ENCODE data around the gene TSSK6.

The TSSK6 gene

DNA sequence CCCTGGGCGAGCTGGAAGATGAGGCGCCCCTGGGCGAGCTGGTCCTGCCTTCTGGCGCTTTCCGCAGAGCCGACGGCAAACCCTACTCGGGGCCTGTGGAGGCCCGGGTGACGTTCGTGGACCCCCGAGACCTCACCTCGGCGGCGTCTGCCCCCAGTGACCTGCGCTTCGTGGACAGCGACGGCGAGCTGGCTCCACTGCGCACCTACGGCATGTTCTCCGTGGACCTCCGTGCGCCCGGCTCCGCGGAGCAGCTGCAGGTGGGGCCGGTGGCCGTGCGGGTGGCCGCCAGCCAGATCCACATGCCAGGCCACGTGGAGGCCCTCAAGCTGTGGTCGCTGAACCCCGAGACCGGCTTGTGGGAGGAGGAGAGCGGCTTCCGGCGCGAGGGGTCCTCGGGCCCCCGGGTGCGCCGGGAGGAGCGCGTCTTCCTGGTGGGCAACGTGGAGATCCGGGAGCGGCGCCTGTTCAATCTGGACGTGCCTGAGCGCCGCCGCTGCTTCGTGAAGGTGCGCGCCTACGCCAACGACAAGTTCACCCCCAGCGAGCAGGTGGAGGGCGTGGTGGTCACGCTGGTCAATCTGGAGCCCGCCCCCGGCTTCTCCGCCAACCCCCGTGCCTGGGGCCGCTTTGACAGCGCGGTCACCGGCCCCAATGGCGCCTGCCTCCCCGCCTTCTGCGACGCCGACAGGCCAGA is 29.1 kb upstream of the TSSK6 start:
- DNase-seq = no peak

DNA sequence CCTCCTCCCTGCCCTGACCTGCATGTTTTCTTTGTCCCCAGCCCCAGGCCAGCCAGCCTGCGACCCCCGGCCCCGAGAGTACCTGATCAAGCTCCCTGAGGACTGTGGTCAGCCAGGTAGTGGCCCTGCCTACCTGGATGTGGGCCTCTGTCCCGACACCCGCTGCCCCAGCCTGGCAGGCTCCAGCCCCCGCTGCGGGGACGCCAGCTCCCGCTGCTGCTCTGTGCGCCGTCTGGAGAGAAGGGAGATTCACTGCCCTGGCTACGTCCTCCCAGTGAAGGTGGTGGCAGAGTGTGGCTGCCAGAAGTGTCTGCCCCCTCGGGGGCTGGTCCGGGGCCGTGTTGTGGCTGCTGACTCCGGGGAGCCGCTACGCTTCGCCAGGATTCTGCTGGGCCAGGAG is 28.3 kb upstream of the TSSK6 start:
- DNase-seq = no peak

DNA sequence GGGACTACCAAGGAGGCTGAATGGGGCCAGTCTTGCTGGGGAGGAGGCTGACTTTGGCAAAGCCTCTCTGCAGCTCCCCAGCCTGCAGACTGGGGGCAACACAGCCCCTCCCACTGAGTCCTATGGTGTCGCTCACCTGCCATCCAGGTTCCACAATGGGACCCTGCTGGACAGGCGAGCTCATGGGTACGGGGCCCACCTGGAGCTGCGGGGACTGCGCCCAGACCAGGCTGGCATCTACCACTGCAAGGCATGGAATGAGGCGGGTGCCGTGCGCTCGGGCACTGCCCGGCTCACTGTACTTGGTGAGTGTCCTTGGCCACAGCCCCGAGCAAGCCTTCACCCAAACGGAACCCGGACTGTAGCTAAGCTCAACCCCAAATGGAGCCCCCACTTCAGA is 27.8 kb upstream of the TSSK6 start:
- DNase-seq = no peak

DNA sequence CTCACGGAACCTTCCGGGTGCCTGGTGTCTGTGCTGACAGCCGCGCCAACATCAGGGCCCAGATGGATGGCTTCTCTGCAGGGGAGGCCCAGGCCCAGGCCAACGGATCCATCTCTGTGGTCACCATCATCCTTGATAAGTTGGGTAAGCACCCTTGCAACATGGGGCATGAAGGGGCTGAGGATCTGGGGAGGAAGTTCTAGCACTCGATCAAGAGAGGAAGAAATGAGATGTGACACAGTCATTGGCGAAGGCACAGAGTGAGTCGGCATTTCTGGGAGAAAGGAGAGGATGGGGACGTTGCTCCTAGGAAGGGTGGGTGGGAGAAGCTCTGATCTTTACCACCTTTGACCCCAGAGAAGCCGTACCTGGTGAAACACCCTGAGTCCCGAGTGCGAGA is 27.2 kb upstream of the TSSK6 start:
- no peak for DNase-seq

DNA sequence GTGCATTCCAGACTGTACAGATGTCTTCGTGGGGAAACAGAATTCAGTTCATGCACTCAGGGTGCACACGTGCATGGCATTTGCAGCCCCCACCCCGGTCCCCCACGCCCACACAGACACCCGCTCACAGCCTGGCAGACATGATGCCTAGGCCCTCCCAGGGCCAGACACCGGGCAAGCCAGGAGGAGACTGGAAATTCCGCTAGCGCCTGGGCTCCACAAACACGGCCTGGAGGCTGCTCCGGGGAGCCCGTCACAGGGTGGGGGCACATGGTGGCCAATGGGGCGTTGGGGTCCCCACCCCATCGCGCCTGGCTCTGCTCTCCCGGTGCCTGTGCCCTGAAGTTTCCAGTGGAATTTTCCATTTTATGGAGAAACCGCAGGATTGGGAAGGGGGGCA is 26.3 kb upstream of the TSSK6 start:
- no peak for DNase-seq

DNA sequence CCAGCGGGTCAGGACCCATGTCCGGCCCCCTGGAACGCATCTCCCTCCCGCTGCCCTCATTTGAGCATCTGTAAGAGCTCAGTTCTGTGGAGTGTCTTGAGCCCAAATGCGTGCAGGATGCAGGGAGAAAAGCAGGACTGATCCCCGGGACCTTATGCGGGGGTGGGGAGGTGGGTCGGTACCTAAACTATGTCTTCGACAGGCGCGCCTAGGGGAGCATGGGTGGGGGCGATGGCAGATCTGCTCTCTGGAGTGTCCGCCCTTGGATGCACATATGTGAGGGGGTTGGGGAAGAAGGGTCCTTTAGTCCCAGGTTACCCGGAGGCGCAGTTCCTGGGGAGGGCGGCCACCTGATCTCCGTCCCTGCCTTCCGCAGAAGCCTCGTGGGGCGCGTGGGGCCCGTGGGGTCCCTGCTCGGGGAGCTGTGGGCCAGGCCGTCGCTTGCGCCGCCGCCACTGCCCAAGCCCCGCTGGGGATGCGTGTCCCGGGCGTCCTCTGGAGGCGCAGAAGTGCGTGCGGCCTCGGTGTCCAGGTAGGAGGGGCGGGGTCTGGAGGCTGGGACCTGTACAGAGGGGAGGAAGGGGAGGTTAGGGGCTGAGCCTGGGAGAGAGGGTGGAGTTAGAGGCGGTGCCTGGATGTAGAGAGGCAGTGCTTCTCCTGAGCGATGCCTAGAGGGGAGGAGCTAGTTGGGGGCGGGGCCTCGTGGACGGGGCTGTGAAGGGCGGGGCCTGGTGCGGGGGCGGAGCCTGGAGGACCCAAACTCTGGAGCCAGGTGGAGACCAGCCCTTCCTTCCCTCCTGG is 25.6 kb upstream of the TSSK6 start:
- peak; percentile 58 for DNase-seq

DNA sequence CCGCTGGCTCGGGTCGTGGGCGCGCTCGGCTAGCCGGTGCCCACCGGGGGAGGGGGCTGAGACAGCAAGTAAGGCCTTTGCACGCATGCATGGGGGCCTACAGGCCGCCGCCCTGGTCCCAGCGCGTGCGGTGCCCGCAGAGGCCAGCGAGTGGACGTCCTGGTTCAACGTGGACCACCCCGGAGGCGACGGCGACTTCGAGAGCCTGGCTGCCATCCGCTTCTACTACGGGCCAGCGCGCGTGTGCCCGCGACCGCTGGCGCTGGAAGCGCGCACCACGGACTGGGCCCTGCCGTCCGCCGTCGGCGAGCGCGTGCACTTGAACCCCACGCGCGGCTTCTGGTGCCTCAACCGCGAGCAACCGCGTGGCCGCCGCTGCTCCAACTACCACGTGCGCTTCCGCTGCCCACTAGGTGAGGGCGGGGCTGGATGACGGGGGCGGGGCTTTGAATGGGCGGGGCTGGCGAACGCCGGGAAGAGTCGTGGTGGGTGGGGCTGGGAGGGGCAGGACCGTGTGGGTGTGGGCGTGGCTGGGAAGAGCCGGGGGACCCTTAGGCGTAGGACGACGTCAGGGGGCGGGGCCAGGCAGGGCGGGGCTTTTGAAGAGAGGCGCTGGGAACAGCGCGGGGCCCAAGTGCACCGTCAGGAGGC is 24.8 kb upstream of the TSSK6 start:
- DNase-seq = peak; percentile 83

DNA sequence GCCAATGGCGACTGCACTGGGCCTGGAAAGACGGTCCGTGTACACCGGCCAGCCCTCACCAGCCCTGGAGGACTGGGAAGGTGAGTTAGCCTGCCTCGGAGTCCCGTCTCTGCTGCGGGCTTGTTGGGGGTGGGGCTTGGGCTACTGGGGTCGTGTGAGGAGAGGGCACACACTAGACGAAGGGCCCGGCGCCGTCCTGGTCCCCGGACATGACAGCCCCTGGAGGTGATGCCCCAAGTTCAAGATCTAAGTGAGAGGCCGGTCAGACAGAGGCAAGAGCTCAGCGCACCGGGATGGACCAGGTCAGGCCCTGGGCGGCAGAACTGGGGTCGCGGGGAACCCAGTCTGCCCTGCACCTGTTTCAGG is 24.3 kb upstream of the TSSK6 start:
- no peak for DNase-seq

DNA sequence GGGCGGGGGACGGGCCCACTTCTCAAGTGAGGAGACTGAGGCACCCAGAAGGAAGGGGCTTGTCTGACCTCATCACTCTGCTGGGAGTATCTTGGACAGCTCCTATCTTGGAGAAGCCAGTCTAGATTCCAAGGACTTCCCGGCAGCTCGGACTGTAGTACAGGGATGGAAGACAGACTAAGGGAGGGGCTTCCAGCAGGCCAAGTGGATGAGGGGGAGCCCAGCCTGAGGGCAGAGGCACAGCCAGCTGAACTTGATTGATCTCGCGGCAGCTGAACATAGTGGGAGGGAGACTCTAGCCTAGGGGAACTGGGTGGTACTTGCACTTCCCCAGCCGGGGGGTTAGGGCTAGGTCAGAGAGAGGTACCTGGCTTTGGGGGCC is 23.4 kb upstream of the TSSK6 start:
- no peak for DNase-seq

DNA sequence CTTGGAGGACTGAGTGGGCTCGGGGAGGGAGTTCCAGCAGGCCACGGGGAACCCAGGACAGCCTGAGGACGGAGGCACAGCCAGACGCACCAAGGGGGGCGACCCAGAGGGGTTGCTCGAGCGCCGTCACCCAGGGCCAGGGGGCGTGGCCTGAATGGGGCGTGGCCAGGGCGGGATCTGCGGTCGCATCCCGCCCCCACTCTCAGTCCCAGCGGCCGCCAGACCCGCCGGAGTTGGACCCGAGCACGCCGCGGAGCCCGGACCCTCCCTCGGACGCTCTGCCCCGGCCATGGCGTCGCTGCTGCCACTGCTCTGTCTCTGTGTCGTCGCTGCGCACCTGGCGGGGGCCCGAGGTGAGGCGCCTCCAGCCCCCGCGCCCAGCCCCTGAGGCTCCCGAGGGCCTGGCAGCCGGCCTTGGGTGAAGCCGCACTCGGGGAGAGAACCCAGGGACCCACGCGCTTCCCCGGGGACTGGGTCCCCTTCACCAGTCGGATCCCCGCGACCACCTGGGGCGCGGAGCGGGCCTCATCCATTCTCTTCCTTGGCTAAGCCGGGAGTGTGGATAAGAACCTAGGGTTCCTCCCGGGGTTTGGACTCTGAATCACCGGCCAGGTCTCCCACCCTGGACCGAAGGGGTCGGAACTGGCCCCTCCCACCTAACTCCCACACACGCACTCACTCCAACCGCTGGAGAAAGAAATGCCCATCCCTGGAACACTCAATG is 22.9 kb upstream of the TSSK6 start, which contains the start of gene CILP2:
Gene CILP2 (plus strand): TSS at position 205 of the 724 bp plus-strand sequence. CDS start 85 bp downstream, at position 290.
- no peak for DNase-seq

DNA sequence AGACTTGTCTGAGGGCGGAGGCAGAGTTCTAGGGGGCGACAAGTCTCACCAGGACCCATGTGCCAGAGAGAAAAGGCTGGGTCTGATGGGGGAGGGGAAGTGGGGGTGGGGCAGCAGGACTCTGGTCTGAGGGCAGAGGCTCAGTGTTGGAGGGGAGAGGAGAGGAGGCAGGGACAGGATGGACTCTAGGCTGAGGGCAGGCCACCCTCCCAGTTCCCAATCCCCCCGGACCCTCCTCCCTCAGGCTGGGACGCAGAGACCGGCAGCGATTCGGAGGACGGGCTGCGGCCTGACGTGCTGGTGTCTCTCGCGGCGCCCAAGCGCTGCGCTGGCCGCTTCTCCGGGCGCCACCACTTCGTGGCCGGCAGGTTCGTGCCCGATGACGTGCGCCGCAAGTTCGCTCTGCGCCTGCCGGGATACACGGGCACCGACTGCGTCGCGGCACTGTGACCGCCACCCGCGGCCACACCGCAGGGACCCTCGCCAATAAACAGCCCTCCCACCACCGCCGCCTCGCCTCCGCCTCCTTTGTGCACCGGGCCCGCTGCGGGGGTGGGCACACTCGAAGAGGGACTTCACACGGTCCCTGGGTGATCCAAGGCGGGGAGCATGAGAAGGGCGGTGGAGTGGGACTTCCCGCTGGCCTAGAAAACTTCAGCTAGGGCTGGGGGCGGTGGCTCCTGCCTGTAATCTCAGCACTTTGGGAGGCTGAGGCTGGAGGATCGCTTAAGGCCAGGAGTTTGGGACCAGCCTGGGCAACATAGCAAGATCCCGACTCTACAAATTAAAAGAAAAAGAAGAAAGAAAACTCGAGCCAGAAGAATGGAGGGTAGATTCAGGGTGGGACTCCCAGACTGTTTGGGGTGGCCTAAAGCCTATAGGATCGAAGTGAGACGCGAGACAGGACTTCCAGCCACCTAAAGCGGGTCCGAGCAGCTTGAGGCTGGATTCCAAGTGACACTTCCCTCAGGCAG is 22.0 kb upstream of the TSSK6 start:
- no peak for DNase-seq

DNA sequence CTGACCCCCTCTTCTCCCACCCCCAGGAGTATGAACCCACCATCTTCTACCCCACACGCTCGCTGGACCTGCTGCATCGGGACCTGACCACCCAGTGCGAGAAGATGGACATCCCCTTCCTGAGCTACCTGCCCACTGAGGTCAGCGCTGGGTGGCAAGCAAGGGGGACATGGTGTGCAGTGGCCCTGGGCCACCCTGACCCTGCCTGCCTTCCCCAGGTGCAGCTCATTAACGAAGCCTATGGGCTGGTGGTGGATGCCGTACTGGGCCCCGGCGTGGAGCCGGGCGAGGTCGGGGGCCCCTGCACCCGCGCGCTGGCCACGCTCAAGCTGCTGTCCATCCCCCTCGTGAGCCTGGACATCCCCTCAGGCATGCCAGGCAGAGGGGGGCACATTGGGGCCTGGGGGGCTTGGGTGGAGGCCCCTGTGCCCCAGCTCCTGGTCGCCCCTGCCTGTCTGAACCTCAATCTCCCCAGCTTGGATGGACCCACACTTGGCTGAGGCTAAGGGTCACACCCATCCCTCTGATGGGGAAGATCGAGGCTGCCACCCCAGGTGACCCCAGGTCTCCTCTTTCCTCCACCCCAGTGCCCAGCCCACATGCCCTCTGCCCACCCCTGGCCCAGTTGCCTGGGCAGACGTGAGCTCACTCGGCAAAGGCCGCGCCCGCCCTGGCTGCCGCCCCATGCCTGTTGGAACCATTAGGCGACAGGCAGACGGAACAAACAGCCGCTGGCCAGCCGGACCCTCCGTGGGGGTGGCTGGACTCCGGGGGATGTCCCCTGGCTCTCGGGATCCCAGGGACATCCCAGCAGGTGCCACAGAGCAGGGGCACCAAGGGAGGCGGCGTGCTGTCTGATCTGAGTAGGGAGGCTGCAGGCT is 20.2 kb upstream of the TSSK6 start:
- no peak for DNase-seq

DNA sequence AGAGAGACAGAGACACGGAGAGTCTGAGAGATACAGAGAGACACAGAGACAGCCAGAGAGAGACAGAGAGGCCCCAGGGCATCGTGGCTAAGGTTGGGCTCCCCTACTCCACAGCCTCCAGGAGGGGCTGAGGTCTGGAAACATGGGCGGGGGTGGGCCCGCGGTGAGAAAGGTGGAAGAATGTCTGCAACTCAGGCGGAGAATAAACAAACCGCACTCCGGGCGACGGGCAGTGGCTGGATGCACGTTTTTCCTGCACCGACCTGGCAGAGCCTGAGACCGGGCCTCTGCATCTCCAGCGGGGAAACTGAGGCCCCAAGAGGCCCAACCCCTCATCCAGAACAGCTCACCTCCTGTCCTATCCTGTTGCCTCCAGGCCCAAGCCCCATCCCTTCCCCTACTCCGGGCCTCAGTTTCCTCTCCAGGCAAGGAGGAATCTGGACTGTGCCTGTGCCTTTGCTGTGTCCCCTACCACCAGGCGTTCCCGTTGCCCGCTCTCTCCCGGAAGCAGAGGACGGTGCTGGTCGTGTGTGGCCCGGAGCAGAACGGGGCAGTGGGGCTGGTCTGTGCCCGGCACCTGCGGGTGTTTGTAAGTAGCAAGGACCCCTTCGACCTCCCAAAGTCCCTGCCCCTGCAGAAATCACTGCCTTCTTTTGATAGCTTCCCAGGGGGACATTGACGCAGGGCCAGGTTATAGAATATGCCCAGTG is 19.4 kb upstream of the TSSK6 start:
- DNase-seq = no peak

DNA sequence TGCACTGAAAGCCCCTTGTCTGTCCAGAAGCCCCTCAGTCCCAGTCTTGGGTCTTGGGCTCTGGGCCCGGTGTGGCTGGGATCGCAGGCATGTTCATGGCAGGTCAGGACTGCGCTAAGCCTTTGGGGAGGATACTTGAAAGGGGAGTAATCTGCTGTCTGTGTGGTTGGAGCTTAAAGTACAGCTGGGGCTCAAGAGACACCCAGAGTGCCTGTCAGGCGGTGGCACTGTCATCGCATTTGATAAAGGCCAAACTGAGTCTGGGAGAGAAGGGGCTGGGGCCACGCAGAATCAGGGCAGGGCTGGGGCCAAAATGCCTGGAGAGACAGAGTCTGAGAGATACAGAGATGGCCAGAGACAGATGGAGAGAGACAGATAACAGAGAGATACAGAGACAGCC is 18.5 kb upstream of the TSSK6 start:
- peak; percentile 61 for DNase-seq

DNA sequence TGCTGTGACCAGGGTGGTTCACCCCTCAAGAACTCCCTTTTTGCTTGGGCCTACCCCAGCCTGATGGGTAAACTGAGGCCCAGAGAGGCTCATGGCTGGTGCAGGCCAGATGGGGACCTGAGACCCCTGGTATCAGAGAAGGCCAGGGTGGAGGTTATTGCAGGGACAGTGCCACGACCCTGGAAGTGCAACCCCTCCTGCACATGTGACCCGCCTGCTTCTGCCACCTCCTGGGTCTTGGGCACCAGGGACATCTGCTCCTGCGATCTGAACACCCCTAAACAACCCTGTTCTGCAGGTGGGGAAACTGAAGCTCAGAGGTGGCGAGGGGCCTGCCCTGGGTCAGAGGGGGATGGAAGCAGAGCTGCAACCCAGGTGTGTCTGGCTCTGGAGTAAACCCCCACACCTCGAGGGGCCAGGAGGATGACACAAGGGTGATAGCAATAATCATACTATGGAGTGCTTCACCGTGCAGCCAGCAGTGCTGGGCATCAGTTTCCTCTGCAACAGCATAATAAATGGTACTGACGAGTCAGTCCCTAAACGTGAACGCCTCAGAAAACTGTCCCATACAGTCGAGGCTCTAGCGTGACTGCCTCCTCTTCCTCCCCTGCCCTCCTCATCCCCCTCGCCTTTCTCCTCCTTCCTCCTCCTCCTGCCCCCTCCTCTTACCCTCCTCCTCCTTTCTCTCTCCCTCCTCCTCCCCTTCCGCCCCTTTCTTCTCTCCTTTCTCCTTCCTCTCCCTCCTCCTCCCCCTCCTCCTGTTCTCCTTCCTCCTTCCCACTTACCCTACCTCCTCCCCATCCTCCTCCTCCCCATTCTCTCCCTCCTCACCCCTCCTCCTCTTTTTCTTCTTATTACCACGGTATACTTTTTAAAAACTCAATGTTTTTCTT is 17.7 kb upstream of the TSSK6 start:
- DNase-seq = no peak

DNA sequence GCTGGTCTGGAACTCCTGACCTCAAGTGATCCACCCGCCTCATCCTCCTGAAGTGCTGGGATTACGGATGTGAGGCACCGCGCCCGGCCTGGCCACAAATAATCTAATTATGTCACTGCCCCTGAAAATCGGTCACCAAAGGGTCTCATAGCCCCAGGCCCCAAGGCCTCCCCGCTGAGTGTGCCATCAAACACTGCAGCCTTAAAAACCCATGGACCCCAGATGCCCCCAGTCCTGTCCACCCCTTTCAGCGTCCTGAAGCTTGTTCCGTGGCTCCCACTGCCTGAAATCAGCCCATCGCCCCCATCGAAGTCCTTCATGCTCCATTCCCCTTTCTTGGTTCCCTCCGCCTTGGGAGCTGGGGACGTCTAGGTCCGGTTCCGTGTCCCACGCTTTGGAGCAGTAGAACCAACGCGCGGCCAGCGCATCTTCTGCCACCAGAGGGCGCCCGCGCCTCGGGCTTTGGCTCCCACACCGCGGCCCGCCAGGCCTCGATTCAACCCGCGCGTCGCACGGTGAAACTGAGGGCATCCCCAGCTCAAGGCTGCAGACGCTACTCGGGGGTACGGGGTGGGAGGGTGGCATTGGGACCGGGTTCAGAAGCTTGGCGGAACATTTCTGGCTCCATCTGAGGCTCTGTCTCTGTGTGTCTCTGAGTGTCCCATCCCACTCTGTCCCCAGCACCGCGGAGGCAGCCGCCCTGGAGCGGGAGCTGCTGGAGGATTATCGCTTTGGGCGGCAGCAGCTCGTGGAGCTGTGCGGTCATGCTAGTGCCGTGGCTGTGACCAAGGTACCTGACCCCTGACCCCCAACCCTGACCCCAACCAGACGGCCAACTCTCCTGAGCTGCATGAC is 16.8 kb upstream of the TSSK6 start:
- peak; percentile 69 for DNase-seq

DNA sequence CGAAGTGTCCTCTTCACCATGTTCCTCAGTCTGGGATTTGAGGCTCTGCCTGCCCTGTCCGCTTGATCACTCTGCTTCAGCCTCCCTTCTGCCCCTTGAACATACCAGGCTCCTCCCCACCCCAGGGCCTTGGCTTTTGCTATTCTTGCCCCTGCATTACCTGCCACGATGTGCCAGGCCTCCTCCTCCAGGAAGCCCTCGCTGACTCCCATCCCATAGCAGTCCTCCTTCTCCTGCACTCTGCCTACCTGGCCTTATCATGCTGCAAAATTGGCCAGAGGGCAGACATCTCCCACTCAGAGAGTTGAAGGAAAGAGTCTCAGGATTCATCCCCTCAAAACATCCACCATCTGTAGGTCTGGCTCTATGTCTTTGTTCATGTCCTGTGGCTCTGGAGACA is 15.5 kb upstream of the TSSK6 start:
- DNase-seq = no peak

DNA sequence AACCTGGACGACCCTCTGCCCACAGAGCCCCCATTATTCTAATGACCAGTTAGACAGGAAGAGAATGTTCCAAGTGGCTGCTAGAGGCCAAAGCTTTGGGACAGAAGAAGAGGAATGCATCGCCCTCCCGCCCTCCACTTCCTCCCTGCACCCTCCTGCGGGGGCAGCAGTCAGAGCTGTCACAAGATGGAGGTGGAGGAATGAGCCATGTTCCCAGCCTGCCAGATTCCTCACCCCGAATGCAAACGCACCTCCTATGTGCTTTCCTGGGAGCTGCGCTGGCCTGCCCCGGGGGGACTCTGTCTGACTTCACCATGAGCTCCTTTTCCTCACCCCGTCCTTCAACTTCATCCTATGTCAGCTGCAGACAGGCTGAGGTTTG is 15.1 kb upstream of the TSSK6 start:
- DNase-seq = no peak
